Testis (tissue), 2 donors: Measurements from ENCODE around the gene NR1I2.

ENCODE experiments used
- CTCF ChIP-seq, 3 experiments: fragments of 450-650 bp in 2 of 3; fragments of 200-600 bp in 1 of 3; sonication (generic) in 1 of 3; IDR thresholded peaks; one replicate each; pipeline ENCODE4 v1.5.1; 2016 to 2019; ENCODE audit warnings: antibody characterized with exemption in 3 of 3, mild to moderate bottlenecking in 2 of 3, moderate library complexity in 1 of 3
- POLR2A ChIP-seq: fragments of 450-650 bp; IDR thresholded peaks from one replicate; pipeline ENCODE4 v1.6.1; 2017; ENCODE audit warnings: antibody characterized with exemption, mild to moderate bottlenecking, moderate library complexity

- TF ChIP-seq CTCF (IDR thresholded peaks at IDR 0.05) (no peak), POLR2A (no peak)
Observed at GRCh38 chr3:119831022-119831421, 49.1 kb downstream of the NR1I2 start.
